Measurements from ENCODE around the gene CYBA. TPM values are rescaled to one million over a fixed set of nuclear protein-coding genes. Genes with fewer than 3 reads are reported as not detected.

The CYBA gene
- polyA plus RNA-seq, 1 donor from 2014 or later, result 6.3 TPM

- Histone ChIP-seq H2AFZ (ENCODE audit: low read depth, low read length) (no peak overlapping the region), H3F3A (ENCODE audit: insufficient read depth, low read length, poor library complexity, severe bottlenecking) (no peaks in the 10 kb centered on the region), H4K20me1 (ENCODE audit: insufficient read depth) (no peaks in the 10 kb centered on the region), H3K27me3 (ENCODE audit: insufficient read depth, low read depth, low read length) (no peaks in the 10 kb centered on the region), H3K4me3 (ENCODE audit: low read length) (no peak overlapping the region), H3K27ac (ENCODE audit: low read length) (no peak overlapping the region), H3K36me3 (ENCODE audit: insufficient read depth, low read length) (no peaks in the 10 kb centered on the region), H3K9ac (ENCODE audit: low read length) (no peak overlapping the region), H3K4me2 (ENCODE audit: low read length) (no peak overlapping the region), H3K9me2 (ENCODE audit: insufficient read depth, low read length) (no peaks in the 10 kb centered on the region), H3K79me2 (replicated peaks; ENCODE audit: insufficient read depth, low read length) (no peaks in the 10 kb centered on the region), H3K9me3 (ENCODE audit: low read length) (no peaks in the 10 kb centered on the region)
- TF ChIP-seq RAD21 (conservative IDR thresholded peaks at IDR 0.05), result no peak
- no peak for TF ChIP-seq REST (IDR thresholded peaks at IDR 0.05; ENCODE audit: borderline replicate concordance)
- no peak for TF ChIP-seq CTCF (IDR thresholded peaks at IDR 0.05; ENCODE audit: poor library complexity, severe bottlenecking)
- TF ChIP-seq MXI1 (conservative IDR thresholded peaks at IDR 0.05; ENCODE audit: poor library complexity, severe bottlenecking), result no peak
These were observed 45.4 kb downstream of the CYBA start for GRCh38 chr16:88605186-88606147.

- H3K27me3 ChIP-seq (ENCODE audit: insufficient read depth, low read depth, low read length), result no peaks in the 10 kb centered on the region
- H3K4me3 ChIP-seq (ENCODE audit: low read length), result no peak overlapping the region
- no peak overlapping the region for H3K4me2 ChIP-seq (ENCODE audit: low read length)
- no peaks in the 10 kb centered on the region for H3K9me2 ChIP-seq (ENCODE audit: insufficient read depth, low read length)
- TF ChIP-seq REST (IDR thresholded peaks at IDR 0.05; ENCODE audit: borderline replicate concordance) (no peak), MXI1 (conservative IDR thresholded peaks at IDR 0.05; ENCODE audit: poor library complexity, severe bottlenecking) (no peak), RAD21 (conservative IDR thresholded peaks at IDR 0.05) (no peak), EZH2 (IDR thresholded peaks at IDR 0.05; ENCODE audit: borderline replicate concordance, insufficient read depth, low read length, poor library complexity, severe bottlenecking) (no peak), SMC3 (conservative IDR thresholded peaks at IDR 0.05; ENCODE audit: poor library complexity) (no peak), TAF1 (IDR thresholded peaks at IDR 0.05; ENCODE audit: low read depth) (no peak), POLR2AphosphoS5 (IDR thresholded peaks at IDR 0.05) (no peak), CTCF (IDR thresholded peaks at IDR 0.05; ENCODE audit: poor library complexity, severe bottlenecking) (no peak), EP300 (conservative IDR thresholded peaks at IDR 0.05; ENCODE audit: poor library complexity, severe bottlenecking) (no peak)
- no peak overlapping the region for H2AFZ ChIP-seq (ENCODE audit: low read depth, low read length)
- peaks cover 3% of the 10 kb centered on the region for H3K79me2 ChIP-seq (replicated peaks; ENCODE audit: insufficient read depth, low read length)
- no peaks in the 10 kb centered on the region for H3K9me3 ChIP-seq (ENCODE audit: low read length)
- H4K20me1 ChIP-seq (ENCODE audit: insufficient read depth), result no peaks in the 10 kb centered on the region
- peaks cover 5% of the 10 kb centered on the region for H3K36me3 ChIP-seq (ENCODE audit: insufficient read depth, low read length)
- H3K9ac ChIP-seq (ENCODE audit: low read length), result no peak overlapping the region
- no peaks in the 10 kb centered on the region for H3F3A ChIP-seq (ENCODE audit: insufficient read depth, low read length, poor library complexity, severe bottlenecking)
- no peak overlapping the region for H3K27ac ChIP-seq (ENCODE audit: low read length)
These were observed 48.8 kb downstream of the CYBA start for GRCh38 chr16:88602091-88602490.
